NCI-H1092 (cell line): ENCODE results near the gene XAGE1A.
"Not testable (repeated sequence)": the region's sequence is repeated elsewhere in the genome, so short reads cannot be mapped to it uniquely, and the experiment has no call there.

Experiments
- DNase-seq: peaks from one replicate; lab custom pipeline; 2025; lab: John Stamatoyannopoulos, UW

XAGE1A gene, protein sequence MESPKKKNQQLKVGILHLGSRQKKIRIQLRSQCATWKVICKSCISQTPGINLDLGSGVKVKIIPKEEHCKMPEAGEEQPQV

DNA sequence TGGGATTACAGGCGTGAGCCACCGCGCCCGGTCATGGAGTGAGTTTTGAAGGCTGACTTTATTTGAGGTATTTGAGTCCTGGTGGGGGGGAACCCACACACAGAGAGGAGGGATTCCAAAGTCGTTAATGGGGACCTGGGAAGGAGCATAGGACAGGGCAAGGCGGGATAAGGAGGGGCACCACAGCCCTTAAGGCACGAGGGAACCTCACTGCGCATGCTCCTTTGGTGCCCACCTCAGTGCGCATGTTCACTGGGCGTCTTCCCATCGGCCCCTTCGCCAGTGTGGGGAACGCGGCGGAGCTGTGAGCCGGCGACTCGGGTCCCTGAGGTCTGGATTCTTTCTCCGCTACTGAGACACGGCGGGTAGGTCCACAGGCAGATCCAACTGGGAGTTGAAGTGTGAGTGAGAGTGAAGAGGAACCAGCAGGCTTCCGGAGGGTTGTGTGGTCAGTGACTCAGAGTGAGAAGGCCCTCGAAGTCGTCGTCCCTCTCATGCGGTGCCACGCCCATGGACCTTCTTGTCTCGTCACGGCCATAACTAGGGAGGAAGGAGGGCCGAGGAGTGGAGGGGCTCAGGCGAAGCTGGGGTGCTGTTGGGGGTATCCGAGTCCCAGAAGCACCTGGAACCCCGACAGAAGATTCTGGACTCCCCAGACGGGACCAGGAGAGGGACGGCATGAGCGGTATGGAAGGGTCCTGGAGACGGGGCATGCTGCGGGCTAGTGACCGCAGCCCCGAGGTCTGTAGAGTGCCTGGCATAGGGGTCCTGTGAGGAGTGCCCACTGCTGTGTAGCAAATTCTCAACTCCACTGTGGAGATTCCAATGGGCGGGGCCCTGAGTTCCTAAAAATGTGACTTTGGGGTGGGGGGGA lies at the start of gene XAGE1A:
Gene XAGE1A, plus strand, starts transcription at position 264 of the 874 bp plus-strand sequence. CDS start 1,554 bp downstream, outside the sequence.
- DNase-seq: not testable (repeated sequence)

DNA sequence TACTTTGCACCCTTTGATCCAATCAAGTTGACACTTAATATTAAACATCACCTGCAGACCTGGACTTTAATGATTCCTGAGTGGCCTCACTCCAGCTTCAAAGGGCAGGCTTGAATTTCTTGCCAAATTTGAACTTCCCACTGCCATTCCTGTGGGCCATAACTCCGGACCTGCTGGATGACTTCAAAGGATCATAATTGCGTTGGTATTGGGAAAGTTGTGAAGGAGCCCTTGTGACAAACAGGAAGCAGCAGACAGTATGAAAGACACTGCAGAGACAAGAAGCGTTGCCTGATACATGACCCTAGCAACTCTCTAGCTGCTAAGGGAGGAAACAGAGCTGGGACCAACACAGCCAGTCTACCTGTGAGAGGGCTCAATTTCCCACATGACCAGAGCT lies 43.6 kb upstream of the XAGE1A start:
- DNase-seq: not testable (repeated sequence)

DNA sequence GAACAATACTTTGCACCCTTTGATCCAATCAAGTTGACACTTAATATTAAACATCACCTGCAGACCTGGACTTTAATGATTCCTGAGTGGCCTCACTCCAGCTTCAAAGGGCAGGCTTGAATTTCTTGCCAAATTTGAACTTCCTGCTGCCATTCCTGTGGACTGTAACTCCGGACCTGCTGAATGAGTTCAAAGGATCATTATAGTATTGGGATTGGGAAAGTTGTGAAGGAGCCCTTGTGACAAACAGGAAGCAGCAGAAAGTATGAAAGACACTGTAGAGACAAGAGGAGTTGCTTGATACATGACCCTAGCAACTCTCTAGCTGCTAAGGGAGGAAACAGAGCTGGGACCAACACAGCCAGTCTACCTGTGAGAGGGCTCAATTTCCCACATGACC lies 24.3 kb upstream of the XAGE1A start:
- DNase-seq: not testable (repeated sequence)

DNA sequence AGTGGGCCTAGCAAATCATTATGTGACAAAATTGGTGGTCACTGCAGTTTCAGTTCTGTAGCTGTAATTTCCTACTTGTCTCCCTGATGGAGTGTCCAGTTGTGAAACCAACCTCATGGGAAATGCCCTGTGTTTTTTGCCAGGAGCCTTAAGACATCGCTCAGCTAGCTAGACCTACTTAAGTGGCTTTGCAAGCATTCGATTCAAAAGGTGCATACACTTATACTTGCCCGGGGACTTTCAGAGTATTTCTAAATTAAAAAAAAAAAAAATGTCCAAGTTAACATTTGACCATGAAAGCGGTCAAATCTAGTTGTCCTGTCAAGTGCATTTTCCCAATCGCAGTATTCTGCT lies 788 bp downstream of the XAGE1A start:
- DNase-seq: not testable (repeated sequence)

DNA sequence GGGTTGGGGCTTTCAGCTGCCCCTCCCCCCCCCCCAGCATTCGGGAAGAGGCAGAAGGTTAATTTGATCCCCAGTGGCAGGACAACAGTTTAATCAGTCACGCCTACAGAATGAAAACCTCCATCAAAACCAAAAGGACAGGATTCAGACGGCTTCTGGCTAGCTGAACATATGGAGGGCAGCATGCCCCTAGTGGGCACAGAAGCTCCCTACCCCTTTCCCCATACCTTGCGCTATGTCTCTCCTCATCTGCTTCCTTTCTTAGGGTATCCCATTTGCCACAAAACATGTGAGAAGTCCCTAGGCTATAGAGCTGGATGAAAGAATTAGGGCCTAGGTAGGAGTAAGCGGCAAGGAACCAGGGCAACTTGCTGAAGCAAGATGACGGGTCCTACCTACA lies 5.8 kb downstream of the XAGE1A start:
- DNase-seq: not testable (repeated sequence)

DNA sequence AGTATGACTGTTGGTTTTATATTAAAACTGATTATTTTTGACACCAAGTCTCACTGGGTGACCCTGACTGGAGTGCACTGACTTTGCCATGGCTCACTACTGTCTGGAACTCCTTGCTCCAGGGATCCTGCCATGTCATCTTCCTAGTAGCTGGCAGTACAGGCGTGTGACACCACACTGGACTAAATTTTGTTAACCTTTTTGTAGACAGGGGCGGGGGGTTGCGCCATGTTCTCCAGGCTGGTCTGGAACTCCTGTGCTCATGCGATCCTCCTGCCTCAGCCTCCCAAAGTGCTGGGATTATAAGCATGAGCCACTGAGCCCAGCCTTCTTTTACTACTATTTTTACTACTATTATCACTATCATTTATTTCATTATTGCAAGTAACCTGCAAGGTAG lies 8.9 kb downstream of the XAGE1A start:
- DNase-seq: no peak

DNA sequence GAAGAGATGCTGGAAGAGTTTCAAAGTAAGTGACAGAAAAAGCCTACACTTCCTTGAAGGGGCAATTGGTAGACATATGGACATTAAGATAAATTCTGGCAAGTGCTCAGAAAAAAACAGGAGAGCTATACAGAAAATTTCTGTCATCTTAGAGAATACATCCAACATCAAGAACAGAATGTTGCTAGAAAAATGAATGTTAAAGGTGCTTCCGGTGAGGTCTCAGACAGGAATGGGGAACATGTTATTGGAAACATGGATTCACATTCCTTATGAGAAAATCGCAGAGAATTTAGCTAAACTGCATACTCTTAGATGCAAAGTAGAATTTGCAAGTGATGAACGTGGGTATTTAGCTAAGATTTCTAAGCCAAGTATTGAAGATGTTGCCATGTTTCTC lies 11.7 kb downstream of the XAGE1A start:
- DNase-seq: no peak

DNA sequence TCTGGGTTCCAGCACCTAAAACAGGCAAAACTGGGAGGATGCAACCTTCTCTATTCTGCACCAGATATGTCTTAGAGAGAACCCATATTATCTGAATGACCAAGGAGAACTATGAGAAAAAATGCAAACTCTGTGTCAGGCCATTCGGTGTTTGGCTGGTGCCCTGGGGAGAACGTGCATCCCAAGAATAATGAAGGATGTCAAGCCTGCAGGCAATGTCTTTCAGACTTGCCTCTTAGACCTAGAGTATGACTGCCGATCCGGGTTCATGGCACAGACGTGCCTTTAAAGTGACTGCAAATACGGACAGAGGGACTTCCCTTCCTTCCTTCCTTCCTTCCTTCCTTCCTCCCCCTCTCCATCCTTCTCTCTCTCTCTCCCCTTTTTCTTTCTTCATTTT lies 14.3 kb downstream of the XAGE1A start:
- DNase-seq: no peak

DNA sequence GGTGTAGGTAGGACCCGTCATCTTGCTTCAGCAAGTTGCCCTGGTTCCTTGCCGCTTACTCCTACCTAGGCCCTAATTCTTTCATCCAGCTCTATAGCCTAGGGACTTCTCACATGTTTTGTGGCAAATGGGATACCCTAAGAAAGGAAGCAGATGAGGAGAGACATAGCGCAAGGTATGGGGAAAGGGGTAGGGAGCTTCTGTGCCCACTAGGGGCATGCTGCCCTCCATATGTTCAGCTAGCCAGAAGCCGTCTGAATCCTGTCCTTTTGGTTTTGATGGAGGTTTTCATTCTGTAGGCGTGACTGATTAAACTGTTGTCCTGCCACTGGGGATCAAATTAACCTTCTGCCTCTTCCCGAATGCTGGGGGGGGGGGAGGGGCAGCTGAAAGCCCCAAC lies 15.5 kb downstream of the XAGE1A start:
- DNase-seq: not testable (repeated sequence)

DNA sequence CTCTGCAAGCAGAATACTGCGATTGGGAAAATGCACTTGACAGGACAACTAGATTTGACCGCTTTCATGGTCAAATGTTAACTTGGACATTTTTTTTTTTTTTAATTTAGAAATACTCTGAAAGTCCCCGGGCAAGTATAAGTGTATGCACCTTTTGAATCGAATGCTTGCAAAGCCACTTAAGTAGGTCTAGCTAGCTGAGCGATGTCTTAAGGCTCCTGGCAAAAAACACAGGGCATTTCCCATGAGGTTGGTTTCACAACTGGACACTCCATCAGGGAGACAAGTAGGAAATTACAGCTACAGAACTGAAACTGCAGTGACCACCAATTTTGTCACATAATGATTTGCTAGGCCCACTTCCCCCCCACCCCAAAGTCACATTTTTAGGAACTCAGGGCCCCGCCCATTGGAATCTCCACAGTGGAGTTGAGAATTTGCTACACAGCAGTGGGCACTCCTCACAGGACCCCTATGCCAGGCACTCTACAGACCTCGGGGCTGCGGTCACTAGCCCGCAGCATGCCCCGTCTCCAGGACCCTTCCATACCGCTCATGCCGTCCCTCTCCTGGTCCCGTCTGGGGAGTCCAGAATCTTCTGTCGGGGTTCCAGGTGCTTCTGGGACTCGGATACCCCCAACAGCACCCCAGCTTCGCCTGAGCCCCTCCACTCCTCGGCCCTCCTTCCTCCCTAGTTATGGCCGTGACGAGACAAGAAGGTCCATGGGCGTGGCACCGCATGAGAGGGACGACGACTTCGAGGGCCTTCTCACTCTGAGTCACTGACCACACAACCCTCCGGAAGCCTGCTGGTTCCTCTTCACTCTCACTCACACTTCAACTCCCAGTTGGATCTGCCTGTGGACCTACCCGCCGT lies 20.7 kb downstream of the XAGE1A start:
- DNase-seq: not testable (repeated sequence)

DNA sequence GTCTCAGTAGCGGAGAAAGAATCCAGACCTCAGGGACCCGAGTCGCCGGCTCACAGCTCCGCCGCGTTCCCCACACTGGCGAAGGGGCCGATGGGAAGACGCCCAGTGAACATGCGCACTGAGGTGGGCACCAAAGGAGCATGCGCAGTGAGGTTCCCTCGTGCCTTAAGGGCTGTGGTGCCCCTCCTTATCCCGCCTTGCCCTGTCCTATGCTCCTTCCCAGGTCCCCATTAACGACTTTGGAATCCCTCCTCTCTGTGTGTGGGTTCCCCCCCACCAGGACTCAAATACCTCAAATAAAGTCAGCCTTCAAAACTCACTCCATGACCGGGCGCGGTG lies 21.3 kb downstream of the XAGE1A start, which contains the start of gene XAGE1B:
Gene XAGE1B, minus strand, starts transcription at position 77 of the 339 bp plus-strand sequence. CDS start 1,536 bp downstream, outside the sequence.
- DNase-seq: not testable (repeated sequence)

DNA sequence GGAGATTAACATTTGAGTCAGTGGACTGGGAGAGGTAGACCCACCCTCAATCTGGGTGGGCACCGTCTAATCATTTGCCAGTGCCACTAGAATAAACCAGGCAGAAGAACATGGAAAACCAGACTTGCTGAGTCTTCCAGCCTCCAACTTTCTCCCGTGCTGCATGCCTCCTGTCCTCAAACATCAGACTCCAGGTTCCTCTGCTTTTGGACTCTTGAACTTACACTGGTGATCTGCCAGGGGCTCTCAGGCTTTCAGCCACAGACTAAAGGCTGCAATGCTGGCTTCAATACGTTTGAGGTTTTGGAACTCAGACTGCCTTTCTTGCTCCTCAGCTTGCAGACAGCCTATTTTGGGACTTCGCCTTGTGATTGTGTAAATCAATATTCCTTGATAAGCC lies 45.4 kb downstream of the XAGE1A start:
- DNase-seq: not testable (repeated sequence)

DNA sequence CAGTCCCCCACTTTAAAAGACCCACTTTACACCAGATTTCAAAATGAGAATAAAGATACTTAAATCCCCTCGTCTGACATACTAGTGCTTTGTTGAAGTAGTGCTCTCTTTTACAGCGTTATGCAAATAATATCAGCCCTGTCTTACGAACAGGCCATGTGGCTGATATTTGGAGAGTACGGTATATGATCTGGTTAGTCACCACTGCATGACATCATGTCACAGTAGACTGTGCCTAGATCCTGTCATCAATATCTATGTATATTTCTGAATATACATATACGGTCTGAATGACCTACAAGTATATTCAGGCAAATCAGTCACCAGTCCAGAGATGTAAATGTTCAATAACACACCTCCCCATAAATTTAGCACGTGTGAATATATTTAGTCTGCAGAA lies 46.7 kb downstream of the XAGE1A start:
- no peak for DNase-seq

DNA sequence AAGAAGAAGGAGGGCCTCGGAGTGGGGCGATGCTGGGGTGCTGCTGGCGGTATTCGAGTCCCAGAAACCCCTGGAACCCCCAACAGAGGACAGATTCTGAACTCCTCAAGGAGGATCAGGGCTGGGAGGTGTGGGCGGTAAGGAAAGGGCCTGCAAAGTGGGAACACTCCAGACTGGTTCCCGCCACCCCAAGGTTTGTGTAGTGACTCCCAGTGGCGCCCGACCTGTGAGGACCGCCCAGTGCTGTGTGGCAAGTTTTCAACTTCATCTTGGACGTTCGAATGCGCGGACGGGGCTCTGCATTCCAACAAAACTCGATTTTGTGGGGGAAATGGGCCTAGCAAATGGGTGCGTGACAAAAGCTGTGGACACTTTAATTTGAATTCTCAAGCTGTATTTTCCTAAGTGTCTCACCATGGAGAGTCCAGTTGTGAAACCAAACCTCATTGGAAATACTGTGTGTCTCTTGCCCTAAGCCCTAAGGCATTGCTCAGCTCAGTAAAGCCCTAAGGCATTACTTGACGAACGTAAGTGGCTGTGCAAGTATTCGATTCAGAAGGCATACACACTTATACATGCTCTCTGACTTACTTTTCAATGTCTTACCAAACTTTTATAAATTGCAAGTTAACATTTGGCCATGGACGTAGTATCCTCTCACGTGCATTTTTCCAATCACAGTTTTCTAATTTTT lies 48.7 kb downstream of the XAGE1A start:
- no peak for DNase-seq

DNA sequence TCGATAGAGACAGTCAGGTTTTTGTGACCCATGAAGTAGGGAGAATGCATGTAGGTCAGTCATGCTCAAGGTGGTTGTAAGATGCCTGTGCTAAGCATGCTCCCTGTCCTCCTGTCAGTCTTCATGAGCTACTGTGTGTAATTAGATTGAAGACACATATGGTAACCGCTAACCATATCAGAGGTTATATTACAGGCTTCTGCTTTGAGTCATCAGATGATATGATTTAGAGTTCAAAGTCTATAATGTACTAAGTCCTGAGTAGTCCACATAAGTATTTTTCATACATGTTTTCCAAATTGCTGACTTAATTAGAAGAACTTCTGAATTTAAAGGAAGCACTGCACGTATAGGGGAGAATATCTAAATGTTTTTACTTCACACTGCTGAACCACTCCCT lies 53.2 kb downstream of the XAGE1A start:
- DNase-seq: not testable (repeated sequence)
